IMR-90 (cell line): ENCODE results near the gene DNM3. TPM values are rescaled to one million over a fixed set of nuclear protein-coding genes. Genes with fewer than 3 reads are reported as not detected.

Experiments used
- ATAC-seq: fragments of 200-7000 bp; cut with Tn5 transposase; 2 replicates; pipeline ENCODE4 v1.9.1; 2020; ENCODE audit warnings: low read depth, mild to moderate bottlenecking, moderate library complexity
- BruUV-seq: library from RNA; stranded (reverse); fragments of 400-500 nt; replicated peaks from 2 replicates; lab custom pipeline; 2021; lab: Mats Ljungman, UMichigan
- CTCF ChIA-PET: fragments of 300-600 bp; formaldehyde crosslinking; extraction: SDS; loops from one replicate; lab custom pipeline; 2021; ENCODE audit warnings: antibody characterized with exemption; lab: Yijun Ruan, JAX
- POLR2A ChIA-PET: fragments of 300-600 bp; sonication (Branson Sonifier 250); formaldehyde crosslinking; loops from one replicate; lab custom pipeline; 2022; ENCODE audit warnings: antibody characterized with exemption; ENCODE audit not compliant: unreplicated experiment; lab: Charles Lee
- DNase-seq: peaks from one replicate; pipeline ENCODE4 v3.0.0; 2013
- H2AFZ ChIP-seq: replicated peaks from 2 replicates; pipeline ENCODE3; 2013; ENCODE audit warnings: low read length, mild to moderate bottlenecking; ENCODE audit not compliant: poor library complexity
- H2AK5ac ChIP-seq: 2 replicates; pipeline ENCODE4 v1.6.1; 2013; ENCODE audit warnings: low read depth, low read length, inconsistent platforms
- H2AK9ac ChIP-seq: replicated peaks from 2 replicates; pipeline ENCODE3; 2013; ENCODE audit warnings: mild to moderate bottlenecking, low read depth, low read length, moderate library complexity; ENCODE audit not compliant: poor library complexity
- H2BK120ac ChIP-seq: 2 replicates; pipeline ENCODE4 v1.6.1; 2013; ENCODE audit warnings: low read depth, low read length, inconsistent platforms
- H2BK15ac ChIP-seq: 3 replicates; pipeline ENCODE4 v1.6.1; 2013; ENCODE audit warnings: low read depth, low read length, inconsistent platforms
- H2BK20ac ChIP-seq: 2 replicates; pipeline ENCODE4 v1.6.1; 2013; ENCODE audit warnings: low read depth, mild to moderate bottlenecking, inconsistent platforms, low read length, moderate library complexity
- H2BK5ac ChIP-seq: 2 replicates; pipeline ENCODE4 v1.6.1; 2013; ENCODE audit warnings: mild to moderate bottlenecking, low read depth, low read length, inconsistent platforms; ENCODE audit not compliant: poor library complexity, severe bottlenecking
- H3K14ac ChIP-seq: replicated peaks from 2 replicates; pipeline ENCODE4 v1.6.1; 2013; ENCODE audit warnings: low read depth, low read length, inconsistent platforms
- H3K18ac ChIP-seq: 2 replicates; pipeline ENCODE4 v1.6.1; 2013; ENCODE audit warnings: low read depth, low read length, control low read depth
- H3K23ac ChIP-seq: 2 replicates; pipeline ENCODE4 v1.6.1; 2013; ENCODE audit warnings: low read depth, low read length, inconsistent platforms
- H3K27ac ChIP-seq: 2 replicates; pipeline ENCODE4 v1.5.1; 2013; ENCODE audit warnings: mild to moderate bottlenecking, control low read depth, low read length; ENCODE audit not compliant: insufficient read depth
- H3K27me3 ChIP-seq: 2 replicates; pipeline ENCODE4 v1.6.1; 2013; ENCODE audit warnings: low read length; ENCODE audit not compliant: control insufficient read depth, insufficient read depth
- H3K36me3 ChIP-seq: 2 replicates; pipeline ENCODE4 v1.6.1; 2013; ENCODE audit warnings: low read length, mixed read lengths; ENCODE audit not compliant: control insufficient read depth, insufficient read depth
- H3K4ac ChIP-seq: 2 replicates; pipeline ENCODE4 v1.6.1; 2013; ENCODE audit warnings: low read depth, low read length, inconsistent platforms
- H3K4me1 ChIP-seq: 2 replicates; pipeline ENCODE4 v1.6.1; 2013; ENCODE audit warnings: low read length, mixed read lengths; ENCODE audit not compliant: control insufficient read depth, insufficient read depth
- H3K4me2 ChIP-seq: 2 replicates; pipeline ENCODE4 v1.6.1; 2013; ENCODE audit warnings: low read depth, mild to moderate bottlenecking, control low read depth, low read length, moderate library complexity
- H3K4me3 ChIP-seq: 2 replicates; pipeline ENCODE4 v1.5.1; 2013; ENCODE audit warnings: low read depth, mild to moderate bottlenecking, control low read depth, low read length, moderate library complexity; ENCODE audit not compliant: insufficient read depth
- H3K56ac ChIP-seq: 2 replicates; pipeline ENCODE4 v1.6.1; 2013; ENCODE audit warnings: low read length, inconsistent platforms; ENCODE audit not compliant: insufficient read depth; ENCODE audit errors: extremely low read depth
- H3K79me1 ChIP-seq, 2 experiments: 2 replicates each; pipeline ENCODE4 v1.6.1; 2013; ENCODE audit warnings: low read length in 2 of 2, inconsistent platforms in 1 of 2, low read depth in 1 of 2
- H3K9ac ChIP-seq: 2 replicates; pipeline ENCODE4 v1.6.1; 2013; ENCODE audit warnings: low read depth, low read length, control low read depth
- H3K9me1 ChIP-seq: 2 replicates; pipeline ENCODE4 v1.6.1; 2013; ENCODE audit warnings: low read length, inconsistent platforms; ENCODE audit not compliant: insufficient read depth
- H3K9me3 ChIP-seq: 2 replicates; pipeline ENCODE4 v1.6.1; 2013; ENCODE audit warnings: low read length; ENCODE audit not compliant: control insufficient read depth, insufficient read depth
- H4K20me1 ChIP-seq: 2 replicates; pipeline ENCODE4 v1.6.1; 2013; ENCODE audit warnings: low read length, inconsistent platforms; ENCODE audit not compliant: insufficient read depth
- H4K5ac ChIP-seq: 2 replicates; pipeline ENCODE4 v1.6.1; 2013; ENCODE audit warnings: mild to moderate bottlenecking, low read depth, low read length, control low read depth
- H4K8ac ChIP-seq, 2 experiments: 2 replicates each; pipeline ENCODE4 v1.6.1; 2013; ENCODE audit warnings: low read depth in 2 of 2, low read length in 2 of 2, control low read depth in 1 of 2, inconsistent platforms in 1 of 2
- H4K91ac ChIP-seq: 2 replicates; pipeline ENCODE4 v1.6.1; 2013; ENCODE audit warnings: low read depth, low read length, inconsistent platforms; ENCODE audit not compliant: insufficient read depth
- CEBPB ChIP-seq: IDR thresholded peaks from 2 replicates; pipeline ENCODE4 v1.6.1; 2012; ENCODE audit warnings: low read depth, low read length, improper control_type of control experiment
- CHD1 ChIP-seq: IDR thresholded peaks from 2 replicates; pipeline ENCODE4 v1.6.1; 2012; ENCODE audit warnings: low read depth, low read length, improper control_type of control experiment
- CTCF ChIP-seq: conservative IDR thresholded peaks from 2 replicates; pipeline ENCODE4 v1.5.1; 2012; ENCODE audit warnings: mild to moderate bottlenecking, low read depth, low read length, improper control_type of control experiment
- NFE2L2 ChIP-seq: fragments of 150-350 bp; IDR thresholded peaks from 2 replicates; pipeline ENCODE4 v1.6.1; 2016; ENCODE audit warnings: low read depth, mild to moderate bottlenecking, low read length
- RCOR1 ChIP-seq: IDR thresholded peaks from 2 replicates; pipeline ENCODE4 v1.6.1; 2012; ENCODE audit warnings: mild to moderate bottlenecking, low read length, improper control_type of control experiment; ENCODE audit not compliant: insufficient replicate concordance
- RFX5 ChIP-seq: IDR thresholded peaks from 2 replicates; pipeline ENCODE4 v1.8.0; 2012; ENCODE audit warnings: low read depth, mild to moderate bottlenecking, low read length, moderate library complexity
- USF2 ChIP-seq: fragments of 150-350 bp; IDR thresholded peaks from 2 replicates; pipeline ENCODE4 v1.6.1; 2017; ENCODE audit warnings: mild to moderate bottlenecking, antibody characterized with exemption, low read length, low read depth
- WGBS, 2 experiments: methylation state at CpG; one replicate each; pipeline versions ENCODE4 v1.1.5 to v1.1.7; 2013; ENCODE audit warnings: missing lambda C conversion rate in 2 of 2; ENCODE audit not compliant: insufficient read length in 1 of 2; ENCODE audit errors: extremely low coverage in 2 of 2; 5-methylcytosine and 5-hydroxymethylcytosine counted together
- dilution Hi-C: fragments of 300-500 bp; cut with HindIII; formaldehyde crosslinking; loops from one replicate; pipeline ENCODE4 v1.14.3; 2018; ENCODE audit warnings: low sequenced_read_pairs; ENCODE audit not compliant: unreplicated experiment
- in situ Hi-C: fragments of 300-500 bp; cut with MboI; formaldehyde crosslinking; loops from 3 replicates; pipeline ENCODE4 v1.14.3; 2019; ENCODE audit warnings: low sequenced_read_pairs, inconsistent platforms, mixed read lengths
- intact Hi-C: fragments of 100-400 bp; cut with micrococcal nuclease; formaldehyde crosslinking; loops from 2 replicates; pipeline ENCODE4 v1.10.0; 2022
- polyA plus RNA-seq, 3 experiments: library from polyadenylated mRNA; depleted of rRNA; stranded (reverse); fragments of >200 nt; gene quantifications; 2 replicates each; pipeline ENCODE4 v1.2.3, GENCODE V29; 2012; ENCODE audit warnings: low replicate concordance in 1 of 3
- total RNA-seq: library from RNA; depleted of rRNA; stranded (reverse); fragments of >200 nt; gene quantifications from 2 replicates; pipeline ENCODE4 v1.2.3, GENCODE V29; 2012

Gene DNM3
- total and polyA plus RNA-seq, 2 of the 4 experiments (the other 2 are of a cell fraction), result 0.36 TPM

DNA sequence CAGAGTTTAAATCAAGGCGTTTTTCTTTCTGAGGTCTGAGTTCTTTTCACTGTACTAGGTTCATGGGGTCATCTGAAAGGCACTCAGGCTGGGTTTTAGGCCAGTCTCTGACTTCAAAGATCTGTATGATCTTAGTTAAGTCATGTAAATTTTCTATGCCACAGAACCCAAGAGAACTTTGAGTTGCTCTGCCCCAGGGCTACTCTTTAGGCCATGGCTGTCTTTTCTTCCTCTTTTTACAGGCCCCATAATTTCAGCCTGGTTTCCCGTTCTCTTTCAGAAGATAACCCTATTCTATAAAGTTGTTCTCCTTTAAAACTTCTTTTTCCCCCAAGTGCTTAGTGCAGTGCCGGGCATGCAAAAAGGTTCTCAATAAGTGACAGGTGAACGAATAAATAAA lies 33.7 kb upstream of the DNM3 start (continued):
- TF ChIP-seq RCOR1, result no peak
- TF ChIP-seq RFX5, result no peak
- no peak for TF ChIP-seq NFE2L2

- Histone ChIP-seq H4K5ac (no peak overlapping the region), H2AFZ (no peak overlapping the region), H3K9me3 (no peaks in the 10 kb centered on the region), H3K9ac (no peak overlapping the region), H2BK5ac (no peak overlapping the region), H4K8ac (no peak overlapping the region), H3K27me3 (no peaks in the 10 kb centered on the region; the same call in 1 of the 2 replicates), H4K91ac (no peak overlapping the region), H4K20me1 (no peaks in the 10 kb centered on the region), H3K4me1 (no peaks in the 10 kb centered on the region), H3K36me3 (no peaks in the 10 kb centered on the region), H2AK5ac (no peak overlapping the region), H3K27ac (no peak overlapping the region), H3K56ac (no peak overlapping the region), H3K9me1 (no peaks in the 10 kb centered on the region; the same call in 1 of the 2 replicates), H3K79me1 (no peaks in the 10 kb centered on the region), H3K18ac (no peak overlapping the region), H2AK9ac (no peak overlapping the region), H2BK20ac (no peak overlapping the region), H3K4me2 (no peak overlapping the region), H3K23ac (no peak overlapping the region), H3K4ac (no peak overlapping the region), H2BK15ac (no peak overlapping the region), H2BK120ac (no peak overlapping the region), H3K4me3 (no peak overlapping the region), H3K14ac (no peak overlapping the region)
- DNase-seq (no peak), ATAC-seq (no peak)
- CTCF ChIA-PET, result no interaction called here
- TF ChIP-seq USF2 (no peak), CEBPB (no peak), RCOR1 (no peak), CTCF (no peak), CHD1 (no peak)
- dilution Hi-C loops (no loop called here), in situ Hi-C loops (loop anchor here (5.0 to 25.0 kb wide), 2 partner anchors 172 to 602 kb away; partner anchors contain the start of gene C1orf105), intact Hi-C loops (no loop called here)
- no TSS peak for BruUV-seq
- POLR2A ChIA-PET, result no interaction called here
- no CpG with 5 or more reads among the region's 2 CpGs for WGBS, 2 experiments
Measured at GRCh38 chr1:171809834-171810233, 31.5 kb upstream of the DNM3 start.
